CD4-positive, alpha-beta T cell (primary cell): ENCODE measurements around the gene CNBP. TPM values are rescaled to one million over a fixed set of nuclear protein-coding genes. Genes with fewer than 3 reads are reported as not detected.
A peak's percentile ranks its signal among the peaks of the same experiment; 100 is the strongest.

Experiments used
- ATAC-seq: fragments of 200-7000 bp; cut with Tn5 transposase; one replicate; pipeline ENCODE4 v1.10.0; 2022; ENCODE audit warnings: mild to moderate bottlenecking; ENCODE audit not compliant: poor library complexity
- CTCF ChIA-PET: fragments of 350-600 bp; sonication (Branson Sonifier 250); formaldehyde crosslinking; loops from one replicate; lab custom pipeline; 2021; ENCODE audit warnings: antibody characterized with exemption, inconsistent platforms; lab: Charles Lee
- POLR2A ChIA-PET: fragments of 350-600 bp; sonication (Branson Sonifier 250); formaldehyde crosslinking; loops from one replicate; lab custom pipeline; 2021; ENCODE audit warnings: antibody characterized with exemption, inconsistent platforms; lab: Charles Lee
- DNase-seq, 14 experiments: peaks; one replicate each; pipeline ENCODE4 v3.0.0-alpha.2; 2013 to 2020; ENCODE audit warnings: mixed read lengths in 2 of 14
- H3K27ac ChIP-seq, 2 donors: one replicate each; pipeline versions ENCODE4 v1.5.1 to v1.7.0; 2013; ENCODE audit warnings: low read length in 2 of 2, low read depth in 1 of 2, mild to moderate bottlenecking in 1 of 2
- H3K27me3 ChIP-seq, 2 experiments: 1 replicate in 1 of 2; 2 replicates in 1 of 2; pipeline versions ENCODE4 v1.6.1 to v1.7.0; 2013; ENCODE audit warnings: low read length in 2 of 2, control low read depth in 1 of 2, mild to moderate bottlenecking in 1 of 2, moderate library complexity in 1 of 2; ENCODE audit not compliant: insufficient read depth in 2 of 2, control insufficient read depth in 1 of 2
- H3K36me3 ChIP-seq: one replicate; pipeline ENCODE4 v1.6.1; 2013; ENCODE audit warnings: low read length, control low read depth; ENCODE audit not compliant: insufficient read depth
- H3K4me1 ChIP-seq: one replicate; pipeline ENCODE4 v1.6.1; 2013; ENCODE audit warnings: low read length, control low read depth; ENCODE audit not compliant: insufficient read depth
- H3K4me3 ChIP-seq: one replicate; pipeline ENCODE4 v1.5.1; 2013; ENCODE audit warnings: mild to moderate bottlenecking, low read length, moderate library complexity
- H3K9me3 ChIP-seq, 2 experiments: 1 replicate in 1 of 2; 2 replicates in 1 of 2; pipeline versions ENCODE4 v1.6.1 to v1.7.0; 2013; ENCODE audit warnings: low read length in 2 of 2, mild to moderate bottlenecking in 2 of 2, control low read depth in 1 of 2, moderate library complexity in 1 of 2; ENCODE audit not compliant: control insufficient read depth in 1 of 2, insufficient read depth in 1 of 2
- H3K27ac Mint-ChIP-seq: one replicate; pipeline ENCODE4 v1.8.0; 2020; ENCODE audit warnings: mixed read lengths
- H3K27me3 Mint-ChIP-seq: one replicate; pipeline ENCODE4 v1.8.0; 2021; ENCODE audit warnings: mixed read lengths
- H3K36me3 Mint-ChIP-seq: one replicate; pipeline ENCODE4 v1.8.0; 2021; ENCODE audit warnings: low read depth, mixed read lengths
- H3K4me1 Mint-ChIP-seq: one replicate; pipeline ENCODE4 v1.8.0; 2021; ENCODE audit warnings: low read depth, mixed read lengths
- H3K4me3 Mint-ChIP-seq: one replicate; pipeline ENCODE4 v1.8.0; 2020; ENCODE audit warnings: mild to moderate bottlenecking, mixed read lengths
- H3K9me3 Mint-ChIP-seq: one replicate; pipeline ENCODE4 v1.8.0; 2020; ENCODE audit warnings: mixed read lengths
- intact Hi-C, 2 experiments: fragments of 100-400 bp; cut with DNase I in 1 of 2; cut with micrococcal nuclease in 1 of 2; formaldehyde crosslinking; loops; one replicate each; pipeline versions ENCODE4 v1.15.1 to v1.9.0; 2023 to 2025; cut with DNase I, micrococcal nuclease
- total RNA-seq, 174 experiments: library from RNA in 2 of 174; stranded (reverse) in 2 of 174; gene quantifications; one replicate each; pipeline ENCODE4 v1.2.3 and lab custom pipeline; 2021 to 2026
- TF ChIP-seq, protein P1 (sequence below): fragments of 200-600 bp; IDR thresholded peaks from one replicate; pipeline ENCODE4 v1.8.0; 2022; ENCODE audit warnings: antibody characterized with exemption, mild to moderate bottlenecking

CNBP gene
- total RNA-seq, 2 experiments from 2014 or later, result 260 to 267 TPM

DNA sequence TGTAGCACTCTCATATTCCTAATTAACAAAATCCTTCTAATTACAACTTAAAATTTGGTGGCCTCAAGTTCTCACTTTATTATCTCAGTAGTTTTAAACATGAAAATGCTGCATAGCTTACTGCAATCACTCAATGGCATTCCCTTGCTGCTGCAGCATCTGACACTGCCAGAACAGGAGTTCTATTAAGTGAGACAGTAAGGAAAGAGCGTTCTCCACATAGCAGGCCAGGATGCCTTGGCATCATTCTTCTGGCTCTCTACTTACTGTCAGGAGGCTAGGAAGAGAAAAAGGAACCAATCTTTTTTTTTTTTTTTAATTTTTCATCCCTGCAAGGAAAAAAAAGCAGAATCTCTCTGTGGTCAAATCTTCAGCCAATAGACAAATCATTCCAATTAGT, 3.2 kb downstream of the CNBP start:
- TF ChIP-seq, protein P1, sequence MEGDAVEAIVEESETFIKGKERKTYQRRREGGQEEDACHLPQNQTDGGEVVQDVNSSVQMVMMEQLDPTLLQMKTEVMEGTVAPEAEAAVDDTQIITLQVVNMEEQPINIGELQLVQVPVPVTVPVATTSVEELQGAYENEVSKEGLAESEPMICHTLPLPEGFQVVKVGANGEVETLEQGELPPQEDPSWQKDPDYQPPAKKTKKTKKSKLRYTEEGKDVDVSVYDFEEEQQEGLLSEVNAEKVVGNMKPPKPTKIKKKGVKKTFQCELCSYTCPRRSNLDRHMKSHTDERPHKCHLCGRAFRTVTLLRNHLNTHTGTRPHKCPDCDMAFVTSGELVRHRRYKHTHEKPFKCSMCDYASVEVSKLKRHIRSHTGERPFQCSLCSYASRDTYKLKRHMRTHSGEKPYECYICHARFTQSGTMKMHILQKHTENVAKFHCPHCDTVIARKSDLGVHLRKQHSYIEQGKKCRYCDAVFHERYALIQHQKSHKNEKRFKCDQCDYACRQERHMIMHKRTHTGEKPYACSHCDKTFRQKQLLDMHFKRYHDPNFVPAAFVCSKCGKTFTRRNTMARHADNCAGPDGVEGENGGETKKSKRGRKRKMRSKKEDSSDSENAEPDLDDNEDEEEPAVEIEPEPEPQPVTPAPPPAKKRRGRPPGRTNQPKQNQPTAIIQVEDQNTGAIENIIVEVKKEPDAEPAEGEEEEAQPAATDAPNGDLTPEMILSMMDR, result no peak
- H3K4me1 Mint-ChIP-seq, result peaks cover 81% of the 10 kb centered on the region
- DNase-seq (no peak), ATAC-seq (no peak)
- peak overlapping the region; percentile 68 for H3K4me3 ChIP-seq
- H3K27me3 Mint-ChIP-seq, result no peaks in the 10 kb centered on the region
- ChIA-PET POLR2A (interaction anchor here (1.8 to 6.4 kb wide), 2 partner anchors 11 to 60 kb away, joined by 8 to 120 read pairs; partner anchors contain the start of gene RAB43), CTCF (interaction anchor here (2.4 kb wide), 1 partner anchor 19 kb away, joined by 8 read pairs; the partner anchor contains the start of gene ISY1)
- H3K27me3 ChIP-seq, result no peaks in the 10 kb centered on the region
- H3K4me3 Mint-ChIP-seq, result peak overlapping the region; percentile 100
- peak overlapping the region; percentile 100 for H3K27ac Mint-ChIP-seq
- H3K36me3 Mint-ChIP-seq, result peaks cover 89% of the 10 kb centered on the region
- no peaks in the 10 kb centered on the region for H3K9me3 ChIP-seq
- peaks cover 55% of the 10 kb centered on the region for H3K4me1 ChIP-seq
- intact Hi-C loops, result loop anchor here (2.0 to 10.0 kb wide), 5 partner anchors 18 to 714 kb away; partner anchors contain the start of genes ACAD9 (in 1 of the 2), COPG1 (in 1 of the 2) and TMCC1 (in 1 of the 2)
- H3K27ac ChIP-seq, result no peak overlapping the region
- H3K9me3 Mint-ChIP-seq, result no peaks in the 10 kb centered on the region
- H3K36me3 ChIP-seq, result peaks cover 35% of the 10 kb centered on the region

DNA sequence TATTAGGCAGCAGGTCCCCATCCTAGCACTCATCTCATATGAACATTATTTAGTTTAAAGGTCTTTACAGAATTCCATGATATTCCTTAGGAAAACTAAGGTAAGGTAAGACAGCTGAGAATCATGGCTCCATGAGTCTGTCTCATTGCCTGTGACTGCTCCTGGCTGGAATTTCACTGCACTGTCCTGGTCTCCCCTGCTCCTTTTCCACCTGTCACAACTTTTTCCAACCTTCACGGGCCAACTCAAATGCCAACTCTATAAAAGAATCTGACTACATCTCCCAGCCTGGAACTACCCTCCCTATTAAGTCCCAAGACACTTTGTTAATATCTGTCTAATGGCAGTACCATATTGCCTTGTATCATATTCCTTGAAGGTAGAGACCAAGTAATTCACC, 7.6 kb downstream of the CNBP start:
- H3K27me3 ChIP-seq, result no peaks in the 10 kb centered on the region
- H3K9me3 ChIP-seq, result no peaks in the 10 kb centered on the region
- DNase-seq, result no peak
- no peak overlapping the region for H3K4me3 ChIP-seq
- intact Hi-C loops, result no loop called here
- no peak overlapping the region for H3K27ac ChIP-seq
- ChIA-PET CTCF (interaction anchor here (1.6 kb wide), 1 partner anchor 14 kb away, joined by 5 read pairs; no protein-coding TSS in a partner anchor), POLR2A (interaction anchor here (1.0 kb wide), 1 partner anchor 14 kb away, joined by 5 read pairs; no protein-coding TSS in a partner anchor)
- no peak for ATAC-seq
- peaks cover 47% of the 10 kb centered on the region for H3K36me3 ChIP-seq
- Mint-ChIP-seq H3K9me3 (no peaks in the 10 kb centered on the region), H3K27ac (peak overlapping the region; percentile 100), H3K4me3 (peak overlapping the region; percentile 39), H3K27me3 (no peaks in the 10 kb centered on the region), H3K36me3 (peaks cover 97% of the 10 kb centered on the region), H3K4me1 (peaks cover 84% of the 10 kb centered on the region)
- H3K4me1 ChIP-seq, result peaks cover 68% of the 10 kb centered on the region
- TF ChIP-seq, protein P1, result no peak

DNA sequence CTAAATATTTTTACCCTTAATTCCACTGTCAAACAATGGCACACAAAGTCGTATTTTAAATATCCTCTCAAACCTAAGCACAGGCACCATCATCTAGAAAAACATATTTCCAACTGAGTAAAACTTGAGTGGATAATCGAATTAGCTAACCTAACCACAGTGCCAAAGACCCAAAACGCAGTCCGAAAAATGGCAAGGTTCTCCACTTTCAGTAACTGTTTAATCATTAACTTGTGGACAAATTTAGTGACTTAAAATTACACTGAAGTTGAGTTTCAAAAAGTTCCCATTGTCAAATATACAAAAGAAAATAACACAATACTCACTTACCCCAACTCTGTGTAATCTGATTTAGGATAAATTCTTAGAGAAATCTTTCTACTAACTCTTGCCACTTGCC, 10.0 kb downstream of the CNBP start:
- intact Hi-C loops, result no loop called here
- ATAC-seq (no peak), DNase-seq (no peak)
- Mint-ChIP-seq H3K27me3 (no peaks in the 10 kb centered on the region), H3K36me3 (peaks cover 96% of the 10 kb centered on the region), H3K4me1 (peaks cover 74% of the 10 kb centered on the region), H3K27ac (peak overlapping the region; percentile 100), H3K4me3 (peak overlapping the region; percentile 51), H3K9me3 (no peaks in the 10 kb centered on the region)
- ChIA-PET CTCF (no interaction called here), POLR2A (interaction anchor here (0.7 kb wide), 1 partner anchor 67 kb away, joined by 4 read pairs; no protein-coding TSS in a partner anchor)
- Histone ChIP-seq H3K4me1 (peaks cover 48% of the 10 kb centered on the region), H3K9me3 (no peaks in the 10 kb centered on the region), H3K27me3 (no peaks in the 10 kb centered on the region), H3K27ac (no peak overlapping the region), H3K4me3 (no peak overlapping the region), H3K36me3 (peaks cover 56% of the 10 kb centered on the region)
- TF ChIP-seq, protein P1, result no peak
